Epithelial cell of proximal tubule (primary cell): ENCODE results near the gene RBPJL. TPM values are rescaled to one million over a fixed set of nuclear protein-coding genes. Genes with fewer than 3 reads are reported as not detected.
A peak's percentile ranks its signal among the peaks of the same experiment; 100 is the strongest.

Experiments used
- DNase-seq: peaks from one replicate; pipeline ENCODE4 v3.0.0-alpha.2; 2011; ENCODE audit warnings: low read depth
- H3K4me3 ChIP-seq: 2 replicates; pipeline ENCODE4 v1.5.1; 2011; ENCODE audit warnings: low read depth, mild to moderate bottlenecking, low read length
- total RNA-seq: library from RNA; depleted of rRNA; stranded (reverse); fragments of >200 nt; gene quantifications from 2 replicates; pipeline ENCODE4 v1.2.3, GENCODE V29; 2015
- TF ChIP-seq, protein P1 (sequence below): conservative IDR thresholded peaks from 2 replicates; pipeline ENCODE4 v1.5.1; 2012; ENCODE audit warnings: low read depth, mild to moderate bottlenecking, low read length

Gene RBPJL
- total RNA-seq, 1 donor from 2014 or later, result not detected

DNA sequence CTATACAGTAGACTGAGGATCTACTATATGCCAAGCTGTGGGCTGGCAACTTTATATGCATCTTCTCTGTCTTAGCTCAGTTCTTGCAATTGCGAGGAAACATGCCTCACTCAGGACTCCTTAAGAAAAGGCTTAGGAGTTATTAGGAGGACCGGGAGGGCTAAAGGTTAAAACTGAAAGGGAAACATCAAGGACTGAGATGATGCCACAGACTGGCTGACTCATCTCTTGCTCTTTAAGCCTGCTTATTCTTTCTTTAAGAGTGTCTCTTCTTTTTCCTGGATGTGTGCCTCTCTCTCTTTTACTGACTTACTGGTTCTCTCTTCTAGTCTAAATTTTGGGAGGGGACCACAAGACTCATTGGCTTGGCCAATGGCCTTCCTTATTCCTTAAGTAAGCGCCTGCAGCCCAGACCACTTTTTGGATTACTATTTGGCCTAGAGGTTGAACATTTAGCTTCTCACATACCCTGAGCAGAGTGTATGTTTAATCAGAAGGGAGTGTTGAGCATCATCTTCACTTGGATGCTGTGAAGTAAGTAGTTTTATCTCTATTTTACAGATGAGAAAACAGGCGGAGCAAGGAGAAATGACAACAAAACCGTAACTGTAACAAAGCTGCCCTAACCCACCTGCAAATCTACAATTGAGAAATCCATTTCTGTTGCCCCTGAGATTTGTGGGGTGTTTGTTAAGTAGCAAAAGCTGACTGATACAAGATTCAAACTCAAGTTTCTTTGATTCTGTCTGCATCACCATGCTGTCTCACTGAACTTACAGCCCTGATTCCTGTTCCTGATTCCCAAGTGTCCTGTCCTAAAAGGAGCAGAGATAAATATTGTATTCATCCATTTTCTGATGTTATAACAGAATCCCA, 48.8 kb downstream of the RBPJL start:
- TF ChIP-seq, protein P1, sequence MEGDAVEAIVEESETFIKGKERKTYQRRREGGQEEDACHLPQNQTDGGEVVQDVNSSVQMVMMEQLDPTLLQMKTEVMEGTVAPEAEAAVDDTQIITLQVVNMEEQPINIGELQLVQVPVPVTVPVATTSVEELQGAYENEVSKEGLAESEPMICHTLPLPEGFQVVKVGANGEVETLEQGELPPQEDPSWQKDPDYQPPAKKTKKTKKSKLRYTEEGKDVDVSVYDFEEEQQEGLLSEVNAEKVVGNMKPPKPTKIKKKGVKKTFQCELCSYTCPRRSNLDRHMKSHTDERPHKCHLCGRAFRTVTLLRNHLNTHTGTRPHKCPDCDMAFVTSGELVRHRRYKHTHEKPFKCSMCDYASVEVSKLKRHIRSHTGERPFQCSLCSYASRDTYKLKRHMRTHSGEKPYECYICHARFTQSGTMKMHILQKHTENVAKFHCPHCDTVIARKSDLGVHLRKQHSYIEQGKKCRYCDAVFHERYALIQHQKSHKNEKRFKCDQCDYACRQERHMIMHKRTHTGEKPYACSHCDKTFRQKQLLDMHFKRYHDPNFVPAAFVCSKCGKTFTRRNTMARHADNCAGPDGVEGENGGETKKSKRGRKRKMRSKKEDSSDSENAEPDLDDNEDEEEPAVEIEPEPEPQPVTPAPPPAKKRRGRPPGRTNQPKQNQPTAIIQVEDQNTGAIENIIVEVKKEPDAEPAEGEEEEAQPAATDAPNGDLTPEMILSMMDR, result no peak
- H3K4me3 ChIP-seq, result no peak overlapping the region
- no peak for DNase-seq

DNA sequence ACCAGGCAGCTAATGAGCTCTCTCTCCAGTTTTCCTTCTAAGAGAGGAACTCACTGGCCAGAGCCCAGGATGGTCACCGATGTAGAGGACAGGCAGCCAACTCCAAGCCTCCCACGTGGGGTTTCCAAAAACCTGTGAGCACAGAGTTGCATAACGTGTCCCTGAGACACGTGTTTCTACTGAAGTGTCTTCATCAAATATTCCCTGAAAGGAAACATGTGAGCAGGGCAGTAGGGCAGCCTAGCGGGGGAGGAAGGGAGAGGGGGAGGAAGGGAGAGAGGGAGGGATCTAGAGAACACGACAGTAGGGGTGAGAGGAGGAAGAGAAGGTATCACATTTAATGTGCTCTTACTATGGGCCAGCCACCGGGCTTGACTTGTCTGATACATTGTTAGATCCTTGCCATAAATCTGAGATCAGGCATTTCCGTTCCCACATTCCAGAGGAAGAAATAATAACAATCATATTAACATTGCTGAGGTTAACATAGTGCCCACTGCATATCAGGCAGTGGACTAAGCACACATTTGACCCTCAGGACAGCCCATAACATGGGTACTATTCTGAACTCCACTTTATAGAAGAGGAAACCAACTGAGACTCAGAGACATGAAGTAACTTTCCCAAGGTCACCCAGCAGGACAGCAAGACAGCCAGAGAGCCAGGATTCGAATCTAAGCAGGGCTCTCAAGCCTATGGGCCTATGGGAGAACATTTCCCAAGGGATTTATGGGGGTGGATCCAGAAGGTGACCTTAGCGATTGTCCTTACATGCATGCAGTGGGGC, 51.8 kb downstream of the RBPJL start:
- H3K4me3 ChIP-seq, result no peak overlapping the region
- DNase-seq, result no peak
- TF ChIP-seq, protein P1, result no peak

DNA sequence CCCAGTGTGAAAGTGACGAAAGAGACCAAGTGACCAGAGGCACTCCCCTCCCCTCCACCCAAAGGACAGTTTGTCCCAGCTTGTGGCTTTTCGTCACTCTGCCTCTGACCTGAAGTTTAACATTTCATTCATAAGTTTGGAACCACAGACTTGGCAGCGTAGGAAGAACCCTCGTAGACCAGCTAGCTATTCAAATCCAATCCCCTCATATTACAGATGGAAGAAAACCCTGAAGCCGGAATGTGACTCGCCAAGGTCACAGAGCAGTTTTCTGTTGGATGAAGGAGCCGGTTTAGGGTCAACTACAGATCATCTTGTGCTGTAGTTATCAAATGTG, 52.4 kb downstream of the RBPJL start:
- no peak overlapping the region for H3K4me3 ChIP-seq
- TF ChIP-seq, protein P1, result no peak
- no peak for DNase-seq

DNA sequence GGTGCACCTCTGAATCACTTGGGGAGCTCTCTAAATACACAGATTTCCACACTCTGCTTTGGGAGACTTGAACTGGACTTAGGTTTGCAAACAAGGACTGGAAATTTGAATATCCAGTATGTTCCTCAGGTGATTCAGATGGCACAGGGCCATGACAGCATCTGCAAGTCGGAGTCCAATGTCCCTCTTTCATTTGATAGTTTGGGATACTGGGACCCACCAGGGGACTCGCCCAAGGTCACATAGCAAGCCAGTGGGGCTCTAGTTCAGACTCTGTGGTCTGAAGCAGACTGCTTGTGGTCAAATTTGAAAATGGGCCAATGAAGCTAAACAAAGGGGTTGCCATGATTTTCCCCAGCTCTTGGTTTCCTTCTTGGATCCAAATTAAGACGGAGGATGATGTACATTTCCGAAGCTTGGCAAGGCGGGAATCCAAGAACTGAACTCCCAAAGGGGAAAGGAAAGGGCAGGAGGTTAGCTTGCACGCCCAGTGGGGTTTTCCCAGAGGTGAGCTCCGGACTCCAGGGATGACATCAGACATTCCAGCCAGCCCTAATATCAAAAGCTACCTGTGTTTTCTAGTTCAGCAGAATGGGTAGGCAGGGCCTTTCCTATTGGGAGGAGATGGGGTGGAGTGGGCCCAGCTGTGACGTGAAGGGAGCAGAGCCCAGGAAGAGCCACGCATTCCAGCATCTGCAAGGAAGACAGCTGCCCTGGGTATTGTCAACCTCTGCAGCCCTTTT, 52.9 kb downstream of the RBPJL start:
- DNase-seq, result no peak
- TF ChIP-seq, protein P1, result no peak
- no peak overlapping the region for H3K4me3 ChIP-seq

DNA sequence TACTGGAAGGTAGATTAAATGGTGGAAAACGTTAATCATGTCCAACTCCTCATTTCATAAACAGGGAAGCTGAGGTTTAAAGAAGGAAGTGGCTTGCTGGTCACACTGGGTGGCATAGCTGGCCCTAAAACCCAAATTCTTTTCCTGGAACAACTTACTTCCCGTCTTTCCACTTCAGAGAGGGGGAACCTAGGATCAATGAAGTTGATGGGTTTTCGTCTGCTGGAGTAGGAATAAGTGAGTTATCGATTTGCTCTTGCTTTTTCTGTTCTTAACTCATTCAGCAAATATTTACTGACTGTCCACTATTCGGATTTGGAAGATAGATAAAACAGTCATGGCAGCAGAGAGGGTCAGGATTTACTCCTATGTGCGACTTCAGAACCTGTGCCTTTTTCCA, 55.2 kb downstream of the RBPJL start:
- DNase-seq, result no peak
- TF ChIP-seq, protein P1, result no peak

DNA sequence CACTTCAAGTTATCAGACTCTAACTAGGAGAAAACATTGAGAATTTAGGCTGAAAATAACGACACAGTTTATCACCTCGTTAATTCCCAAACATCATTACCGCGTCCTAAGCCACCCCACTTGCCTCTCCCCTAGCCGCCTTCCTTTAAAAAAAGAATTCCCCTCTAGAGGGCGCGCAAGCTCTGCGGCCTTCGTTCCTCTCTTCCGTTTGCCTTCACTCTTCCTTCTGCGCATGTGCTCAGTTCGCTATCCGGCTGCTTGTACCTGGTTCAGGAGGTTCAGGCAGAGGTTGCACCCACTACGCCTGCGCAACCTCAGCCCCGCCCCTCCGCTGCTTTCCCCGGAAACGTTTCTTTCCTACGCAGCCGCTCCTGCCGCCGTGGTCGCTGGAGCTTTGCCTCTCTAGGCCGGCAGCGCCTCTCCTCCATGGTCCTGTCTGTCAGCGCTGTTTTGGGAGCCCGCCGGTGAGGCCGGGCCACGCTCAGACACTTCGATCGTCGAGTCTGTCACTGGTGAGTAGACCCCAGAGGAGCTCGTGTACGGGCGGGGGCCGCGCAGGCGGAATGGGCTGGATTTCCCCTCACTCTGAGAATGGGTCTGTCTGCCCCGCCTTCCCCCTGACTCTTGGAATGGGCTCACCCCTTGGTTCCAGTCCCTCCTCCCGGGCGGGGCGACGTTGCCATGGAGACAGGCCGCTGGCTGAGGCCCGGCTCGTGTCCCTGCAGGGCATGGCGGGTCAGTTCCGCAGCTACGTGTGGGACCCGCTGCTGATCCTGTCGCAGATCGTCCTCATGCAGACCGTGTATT, 56.4 kb downstream of the RBPJL start, which contains the start of gene SYS1:
SYS1 (plus strand) TSS at position 353 of the 807 bp plus-strand sequence; CDS start at position 729, 376 bp downstream.
- peak within 1 kb of the TSS; percentile 81 for H3K4me3 ChIP-seq
- DNase-seq, result peak; percentile 83
- TF ChIP-seq, protein P1, result peak; percentile 80

More for the DNA sequence above, 55.2 kb downstream of the RBPJL start:
- H3K4me3 ChIP-seq, result no peak overlapping the region
